ENCODE results near the gene KRT82.

KRT82 gene

DNA sequence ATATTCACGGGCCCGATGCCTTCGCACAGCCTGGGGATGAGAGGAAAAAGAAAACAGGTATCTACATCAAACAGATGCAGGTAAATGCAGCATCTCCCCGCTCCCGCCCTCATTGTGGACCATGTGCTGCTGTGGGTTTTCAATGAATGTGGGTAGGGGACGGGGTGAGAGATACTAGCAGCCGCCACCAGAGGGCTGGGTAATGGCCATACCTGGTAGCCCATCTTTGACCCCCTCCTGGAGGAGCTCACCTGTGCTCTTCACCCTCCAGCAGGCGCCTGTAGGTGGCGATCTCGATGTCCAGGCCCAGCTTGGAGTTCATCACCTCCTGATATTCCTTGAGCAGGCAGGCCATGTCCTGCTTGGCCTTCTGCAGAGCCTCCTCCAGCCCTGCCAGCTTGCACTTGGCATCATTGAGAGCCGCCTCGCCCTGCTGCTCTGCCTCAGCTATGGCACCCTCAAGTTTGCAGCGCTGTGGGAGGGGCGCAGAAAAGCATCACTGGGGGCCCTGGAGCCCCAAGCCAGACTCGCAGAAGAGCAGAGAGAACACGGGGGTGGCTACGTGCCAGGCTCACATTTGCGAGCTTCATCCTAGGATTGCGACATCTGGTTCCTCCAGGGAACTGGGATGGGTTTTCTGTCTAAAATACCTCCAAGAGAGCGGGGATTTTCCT, 10.2 kb downstream of the KRT82 start:
- peak; percentile 76 for DNase-seq (ENCODE audit: low read depth)
- TF ChIP-seq, protein P1, sequence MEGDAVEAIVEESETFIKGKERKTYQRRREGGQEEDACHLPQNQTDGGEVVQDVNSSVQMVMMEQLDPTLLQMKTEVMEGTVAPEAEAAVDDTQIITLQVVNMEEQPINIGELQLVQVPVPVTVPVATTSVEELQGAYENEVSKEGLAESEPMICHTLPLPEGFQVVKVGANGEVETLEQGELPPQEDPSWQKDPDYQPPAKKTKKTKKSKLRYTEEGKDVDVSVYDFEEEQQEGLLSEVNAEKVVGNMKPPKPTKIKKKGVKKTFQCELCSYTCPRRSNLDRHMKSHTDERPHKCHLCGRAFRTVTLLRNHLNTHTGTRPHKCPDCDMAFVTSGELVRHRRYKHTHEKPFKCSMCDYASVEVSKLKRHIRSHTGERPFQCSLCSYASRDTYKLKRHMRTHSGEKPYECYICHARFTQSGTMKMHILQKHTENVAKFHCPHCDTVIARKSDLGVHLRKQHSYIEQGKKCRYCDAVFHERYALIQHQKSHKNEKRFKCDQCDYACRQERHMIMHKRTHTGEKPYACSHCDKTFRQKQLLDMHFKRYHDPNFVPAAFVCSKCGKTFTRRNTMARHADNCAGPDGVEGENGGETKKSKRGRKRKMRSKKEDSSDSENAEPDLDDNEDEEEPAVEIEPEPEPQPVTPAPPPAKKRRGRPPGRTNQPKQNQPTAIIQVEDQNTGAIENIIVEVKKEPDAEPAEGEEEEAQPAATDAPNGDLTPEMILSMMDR (conservative IDR thresholded peaks at IDR 0.05; ENCODE audit: control insufficient read depth, insufficient read depth, low read depth, low read length): peak; percentile 29
- no peak overlapping the region for H3K4me3 ChIP-seq (ENCODE audit: control insufficient read depth, low read depth, low read length)

DNA sequence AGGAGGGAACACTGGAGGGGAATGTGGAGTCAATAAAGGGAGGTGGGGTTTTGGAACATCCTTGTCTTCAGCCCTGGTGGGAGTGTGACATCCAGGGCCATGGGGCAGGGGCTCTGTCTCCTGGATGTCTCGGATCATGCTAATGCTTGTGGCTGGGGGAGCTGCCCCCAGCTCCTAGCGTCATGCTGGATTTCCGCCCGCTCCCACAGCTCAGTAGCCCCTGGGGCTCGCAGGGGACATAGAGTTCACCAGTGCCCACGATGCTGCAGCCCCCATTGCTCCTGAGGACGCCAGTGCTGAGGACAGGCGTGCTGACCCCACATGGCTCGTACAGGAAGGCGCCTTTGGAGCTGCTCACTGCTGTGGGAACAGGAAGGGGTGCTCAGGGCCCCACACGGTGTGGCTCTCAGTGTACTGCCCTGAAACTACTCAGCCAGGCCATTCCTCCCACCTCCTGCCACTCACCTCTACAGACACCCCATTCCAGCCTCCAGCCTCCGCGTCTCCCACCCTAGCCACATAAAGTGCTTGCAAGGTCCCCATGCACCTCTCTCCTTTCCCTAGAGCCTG, 11.2 kb downstream of the KRT82 start:
- H3K4me3 ChIP-seq (ENCODE audit: control insufficient read depth, low read depth, low read length): no peak overlapping the region
- DNase-seq (ENCODE audit: low read depth): no peak
- TF ChIP-seq, protein P1 (conservative IDR thresholded peaks at IDR 0.05; ENCODE audit: control insufficient read depth, insufficient read depth, low read depth, low read length): no peak

DNA sequence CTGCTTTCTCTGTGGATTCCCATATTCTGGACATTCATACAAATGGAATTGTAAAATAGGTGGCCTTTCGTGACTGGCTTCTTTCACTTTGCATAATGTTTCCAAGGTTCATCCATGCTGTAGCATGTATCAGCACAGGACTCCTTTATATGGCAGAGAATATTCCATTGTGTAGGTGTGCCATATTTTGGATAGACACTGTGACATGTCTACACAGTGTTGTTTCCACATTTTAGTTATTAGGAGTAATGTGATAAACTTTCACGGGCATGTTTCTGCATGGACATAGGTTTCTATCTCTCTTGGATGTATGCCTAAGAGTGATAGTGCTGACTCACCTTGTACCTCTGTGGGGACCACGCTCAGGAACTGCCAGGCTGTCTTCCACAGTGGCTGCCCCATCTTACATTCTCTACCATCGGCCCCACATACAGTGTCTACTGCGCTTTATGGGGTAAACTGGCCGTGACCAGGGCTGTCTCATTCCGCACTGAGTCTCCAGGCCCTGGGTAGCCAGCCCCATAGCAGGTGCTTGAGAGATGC, 13.6 kb downstream of the KRT82 start:
- H3K4me3 ChIP-seq (ENCODE audit: control insufficient read depth, low read depth, low read length): no peak overlapping the region
- TF ChIP-seq, protein P1 (conservative IDR thresholded peaks at IDR 0.05; ENCODE audit: control insufficient read depth, insufficient read depth, low read depth, low read length): no peak
- DNase-seq (ENCODE audit: low read depth): no peak

DNA sequence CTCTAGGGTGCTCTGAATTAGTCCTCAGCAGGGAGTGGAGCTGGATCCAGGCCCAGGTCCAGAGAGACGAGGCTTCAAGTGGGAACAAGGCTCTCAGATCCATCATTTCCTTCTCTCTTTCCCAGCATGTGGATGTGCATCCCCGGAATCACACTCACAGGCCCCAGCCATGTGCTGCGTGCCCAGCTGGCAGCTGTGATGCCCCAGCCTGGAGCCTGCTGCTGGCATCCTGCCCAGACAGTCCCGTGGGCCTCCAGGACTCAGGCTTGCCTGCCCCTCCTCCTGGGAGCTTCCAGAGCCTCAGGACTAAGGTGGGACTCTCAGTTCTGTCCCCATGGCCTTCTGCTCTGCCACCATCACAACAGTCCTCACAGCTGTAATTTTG, 14.5 kb downstream of the KRT82 start:
- no peak overlapping the region for H3K4me3 ChIP-seq (ENCODE audit: control insufficient read depth, low read depth, low read length)
- DNase-seq (ENCODE audit: low read depth): peak; percentile 16
- TF ChIP-seq, protein P1 (conservative IDR thresholded peaks at IDR 0.05; ENCODE audit: control insufficient read depth, insufficient read depth, low read depth, low read length): no peak

DNA sequence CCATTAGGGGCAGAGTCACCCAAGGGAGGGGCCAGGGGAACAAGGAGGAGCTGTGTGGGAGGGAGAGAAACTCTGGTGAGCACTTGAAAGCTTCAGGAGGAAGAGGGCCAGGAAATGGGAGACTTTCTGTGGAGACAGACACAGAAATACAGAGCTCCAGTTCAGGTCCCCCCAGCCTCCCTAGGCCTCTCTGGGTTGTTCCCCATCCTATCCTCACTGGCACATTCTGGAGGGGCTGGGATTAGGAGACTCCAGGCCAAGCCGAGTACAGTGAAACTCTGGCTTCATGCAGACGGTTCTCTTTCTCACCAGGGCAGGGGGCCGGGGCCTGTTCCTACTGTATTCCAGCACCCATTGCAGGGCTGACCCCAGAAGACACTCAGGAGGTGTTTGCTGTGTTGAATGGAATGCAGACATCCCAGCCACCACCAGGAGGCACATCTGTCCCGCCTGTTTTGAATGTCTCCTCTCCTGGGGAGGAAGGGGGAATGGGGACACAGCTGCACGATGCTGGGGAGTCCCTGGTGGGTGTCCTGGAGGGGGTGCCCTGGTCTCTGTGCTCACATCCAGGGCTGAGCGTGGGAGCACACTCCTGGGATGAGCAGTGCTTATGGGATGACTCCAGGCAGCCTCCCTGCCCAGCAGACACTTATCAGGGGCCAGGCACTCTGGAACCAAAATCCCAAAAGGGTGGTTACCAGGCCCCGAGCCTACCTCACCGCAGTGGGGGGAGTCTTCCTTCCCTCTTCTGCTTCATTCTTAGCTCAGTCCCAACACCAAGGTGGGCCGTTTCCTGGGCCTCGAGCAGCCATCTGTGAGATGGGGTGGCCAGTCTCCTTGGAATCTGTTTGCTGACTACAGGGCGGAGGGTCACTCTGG, 15.2 kb downstream of the KRT82 start:
- TF ChIP-seq, protein P1 (conservative IDR thresholded peaks at IDR 0.05; ENCODE audit: control insufficient read depth, insufficient read depth, low read depth, low read length): peak; percentile 79
- peak; percentile 38 for DNase-seq (ENCODE audit: low read depth)
- no peak overlapping the region for H3K4me3 ChIP-seq (ENCODE audit: control insufficient read depth, low read depth, low read length)

DNA sequence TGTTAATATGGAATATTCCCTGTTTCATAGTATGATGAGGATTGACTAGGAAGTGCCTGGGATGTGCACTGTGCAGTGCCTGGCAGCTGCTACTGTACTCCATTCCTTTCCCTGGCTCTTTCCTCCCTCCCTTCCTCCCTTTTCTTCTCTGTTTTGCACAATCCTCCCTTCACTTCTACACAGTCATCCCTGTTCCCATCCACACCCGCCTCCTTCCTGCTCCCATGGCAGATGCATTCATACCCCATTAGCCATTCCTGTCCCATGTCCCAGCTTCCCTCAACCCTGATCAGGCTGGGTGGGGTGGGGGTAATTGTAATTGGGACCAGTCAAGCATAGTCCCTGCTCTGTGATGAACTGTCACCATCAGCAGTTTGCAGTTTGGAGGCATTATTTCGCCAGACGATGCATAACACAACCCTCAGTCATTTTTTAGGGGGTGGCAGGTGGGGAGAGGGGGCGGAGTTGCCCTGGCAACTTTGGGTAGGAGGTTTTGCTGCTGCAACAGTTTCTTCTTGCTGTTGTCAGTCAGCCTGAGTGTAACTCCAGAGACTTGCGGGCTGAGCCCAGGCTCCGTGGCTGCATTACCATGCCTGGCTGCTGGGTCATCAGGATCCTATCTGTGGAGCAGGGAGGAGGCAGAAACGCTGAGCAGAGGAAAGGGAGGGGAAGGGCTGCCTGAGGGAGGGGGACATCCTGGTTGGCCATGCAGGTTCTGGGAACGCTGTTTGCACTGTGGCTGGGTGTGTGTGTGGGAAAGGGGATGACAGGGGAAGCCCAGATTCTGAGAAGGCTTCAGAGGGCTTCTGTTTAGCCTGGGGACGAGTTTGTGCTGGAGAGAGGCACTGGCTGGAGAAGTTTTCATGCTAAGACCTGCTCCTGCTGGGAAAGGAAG, 16.6 kb downstream of the KRT82 start:
- peak; percentile 35 for DNase-seq (ENCODE audit: low read depth)
- no peak overlapping the region for H3K4me3 ChIP-seq (ENCODE audit: control insufficient read depth, low read depth, low read length)
- TF ChIP-seq, protein P1 (conservative IDR thresholded peaks at IDR 0.05; ENCODE audit: control insufficient read depth, insufficient read depth, low read depth, low read length): no peak

All from fibroblast of mammary gland (primary cell).